Measurements from ENCODE around the gene GNAZ.

GNAZ gene

GRCh38 chr22:23100124-23100801 lies 29.9 kb downstream of the GNAZ start:
- TF ChIP-seq, protein P1, sequence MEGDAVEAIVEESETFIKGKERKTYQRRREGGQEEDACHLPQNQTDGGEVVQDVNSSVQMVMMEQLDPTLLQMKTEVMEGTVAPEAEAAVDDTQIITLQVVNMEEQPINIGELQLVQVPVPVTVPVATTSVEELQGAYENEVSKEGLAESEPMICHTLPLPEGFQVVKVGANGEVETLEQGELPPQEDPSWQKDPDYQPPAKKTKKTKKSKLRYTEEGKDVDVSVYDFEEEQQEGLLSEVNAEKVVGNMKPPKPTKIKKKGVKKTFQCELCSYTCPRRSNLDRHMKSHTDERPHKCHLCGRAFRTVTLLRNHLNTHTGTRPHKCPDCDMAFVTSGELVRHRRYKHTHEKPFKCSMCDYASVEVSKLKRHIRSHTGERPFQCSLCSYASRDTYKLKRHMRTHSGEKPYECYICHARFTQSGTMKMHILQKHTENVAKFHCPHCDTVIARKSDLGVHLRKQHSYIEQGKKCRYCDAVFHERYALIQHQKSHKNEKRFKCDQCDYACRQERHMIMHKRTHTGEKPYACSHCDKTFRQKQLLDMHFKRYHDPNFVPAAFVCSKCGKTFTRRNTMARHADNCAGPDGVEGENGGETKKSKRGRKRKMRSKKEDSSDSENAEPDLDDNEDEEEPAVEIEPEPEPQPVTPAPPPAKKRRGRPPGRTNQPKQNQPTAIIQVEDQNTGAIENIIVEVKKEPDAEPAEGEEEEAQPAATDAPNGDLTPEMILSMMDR (IDR thresholded peaks at IDR 0.05; ENCODE audit: insufficient read depth, low read length, missing control alignments) = no peak
- POLR2A ChIA-PET = no interaction called here
- no peak overlapping the region for H3K4me3 ChIP-seq (ENCODE audit: low read depth, low read length)
- no peak for DNase-seq (ENCODE audit: low read depth, low spot score)
- CTCF ChIA-PET = interaction anchor here (1.1 to 1.7 kb wide), 2 partner anchors 30 to 141 kb away, joined by 3 to 6 read pairs; no protein-coding TSS in a partner anchor

DNA sequence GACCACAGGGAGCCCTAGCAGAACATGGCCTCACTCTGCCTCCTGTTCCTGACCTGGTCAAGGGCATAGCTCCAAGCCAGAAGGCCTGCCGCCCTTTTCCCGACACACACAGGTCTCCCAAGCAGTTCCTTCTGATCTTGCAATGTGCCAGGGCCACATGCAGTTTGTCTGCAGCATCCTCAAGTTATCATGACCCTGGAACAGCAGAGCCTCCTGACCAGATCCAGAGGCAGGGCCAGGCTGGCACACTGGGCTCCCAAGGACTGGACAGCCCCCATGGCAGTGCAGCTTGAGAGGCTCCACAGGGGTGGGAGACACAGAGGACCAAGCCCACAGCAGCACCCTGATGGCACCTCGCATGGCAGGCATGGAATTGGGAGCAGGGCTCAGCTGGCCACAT lies 31.2 kb downstream of the GNAZ start:
- CTCF ChIA-PET = no interaction called here

GRCh38 chr22:23102002-23102655 lies 31.8 kb downstream of the GNAZ start:
- POLR2A ChIA-PET = no interaction called here
- H3K4me3 ChIP-seq (ENCODE audit: low read depth, low read length) = no peak overlapping the region
- CTCF ChIA-PET = no interaction called here
- no peak for DNase-seq (ENCODE audit: low read depth, low spot score)
- TF ChIP-seq, protein P1 (IDR thresholded peaks at IDR 0.05; ENCODE audit: insufficient read depth, low read length, missing control alignments) = no peak

More for the DNA sequence above, 31.2 kb downstream of the GNAZ start:
- POLR2A ChIA-PET = no interaction called here
- DNase-seq (ENCODE audit: low read depth, low spot score) = no peak
- no peak overlapping the region for H3K4me3 ChIP-seq (ENCODE audit: low read depth, low read length)
- TF ChIP-seq, protein P1 (IDR thresholded peaks at IDR 0.05; ENCODE audit: insufficient read depth, low read length, missing control alignments) = no peak

- no peak for DNase-seq (ENCODE audit: low read depth, low spot score)
- ChIA-PET POLR2A (no interaction called here), CTCF (no interaction called here)
- H3K4me3 ChIP-seq (ENCODE audit: low read depth, low read length) = no peak overlapping the region
- TF ChIP-seq, protein P1 (IDR thresholded peaks at IDR 0.05; ENCODE audit: insufficient read depth, low read length, missing control alignments) = no peak
Observed at GRCh38 chr22:23102776-23103175, 32.5 kb downstream of the GNAZ start.

DNA sequence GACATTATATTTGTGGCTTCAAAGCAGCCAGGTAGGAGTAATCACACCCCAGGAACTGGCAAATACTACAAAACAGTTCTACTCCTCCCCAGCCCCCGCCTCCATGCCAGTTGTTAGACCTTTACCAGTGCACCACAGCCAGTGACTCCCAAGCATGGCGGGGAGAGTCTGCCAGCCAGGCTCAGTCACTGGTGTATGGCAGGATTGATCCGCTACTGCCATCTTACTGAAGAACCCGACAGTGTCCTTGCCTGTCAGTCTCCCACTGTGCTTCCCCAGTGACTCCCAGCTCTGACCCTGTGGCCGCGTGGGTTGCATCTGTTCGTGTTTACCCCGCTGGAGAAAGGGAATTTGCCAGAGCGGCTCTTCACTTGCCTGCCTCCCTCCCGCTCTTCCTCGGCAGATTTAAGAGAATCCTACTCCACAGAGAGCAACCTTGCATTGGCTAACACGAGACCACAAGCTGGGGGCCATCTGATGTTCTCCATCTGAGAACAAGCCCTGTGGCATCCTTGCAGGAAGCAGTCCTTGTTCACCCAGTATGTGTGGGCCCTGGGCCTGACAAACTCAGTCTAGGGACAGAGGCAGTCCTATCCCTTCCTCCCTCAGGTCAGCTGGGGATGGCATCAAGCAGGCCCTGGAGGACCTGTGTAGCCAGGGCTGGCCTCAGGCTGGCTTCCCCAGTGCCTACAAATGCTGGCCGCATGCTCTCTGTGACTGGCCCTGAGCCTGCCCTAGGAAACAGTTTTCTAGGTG lies 33.1 kb downstream of the GNAZ start:
- ChIA-PET POLR2A (no interaction called here), CTCF (interaction anchor here (1.0 kb wide), 1 partner anchor 25 kb away, joined by 3 read pairs; no protein-coding TSS in a partner anchor)
- DNase-seq (ENCODE audit: low read depth, low spot score) = no peak
- TF ChIP-seq, protein P1 (IDR thresholded peaks at IDR 0.05; ENCODE audit: insufficient read depth, low read length, missing control alignments) = no peak
- H3K4me3 ChIP-seq (ENCODE audit: low read depth, low read length) = no peak overlapping the region

Measured in AG04449 (cell line).